ENCODE data around the gene MEG3. TPM values are rescaled to one million over a fixed set of nuclear protein-coding genes. Genes with fewer than 3 reads are reported as not detected.

The MEG3 gene
- polyA plus RNA-seq, 1 donor from 2014 or later: not detected

GRCh38 chr14:100777366-100777817 lies 48.5 kb upstream of the MEG3 start:
- H3K4me3 ChIP-seq (ENCODE audit: low read length): no peak overlapping the region
- H3K4me2 ChIP-seq (ENCODE audit: low read length): no peak overlapping the region
- H3K27me3 ChIP-seq (ENCODE audit: insufficient read depth, low read depth, low read length): no peaks in the 10 kb centered on the region
- no peak overlapping the region for H3K27ac ChIP-seq (ENCODE audit: low read length)
- no peaks in the 10 kb centered on the region for H4K20me1 ChIP-seq (ENCODE audit: insufficient read depth)
- no peak overlapping the region for H3K9ac ChIP-seq (ENCODE audit: low read length)
- H3K9me2 ChIP-seq (ENCODE audit: insufficient read depth, low read length): no peaks in the 10 kb centered on the region
- H2AFZ ChIP-seq (ENCODE audit: low read depth, low read length): no peak overlapping the region
- no peaks in the 10 kb centered on the region for H3F3A ChIP-seq (ENCODE audit: insufficient read depth, low read length, poor library complexity, severe bottlenecking)
- no peaks in the 10 kb centered on the region for H3K9me3 ChIP-seq (ENCODE audit: low read length)
- H3K36me3 ChIP-seq (ENCODE audit: insufficient read depth, low read length): no peaks in the 10 kb centered on the region
- H3K79me2 ChIP-seq (replicated peaks; ENCODE audit: insufficient read depth, low read length): no peaks in the 10 kb centered on the region
- TF ChIP-seq POLR2AphosphoS5 (IDR thresholded peaks at IDR 0.05): no peak
- no peak for TF ChIP-seq EP300 (conservative IDR thresholded peaks at IDR 0.05; ENCODE audit: poor library complexity, severe bottlenecking)
- TF ChIP-seq EZH2 (IDR thresholded peaks at IDR 0.05; ENCODE audit: borderline replicate concordance, insufficient read depth, low read length, poor library complexity, severe bottlenecking): no peak
- no peak for TF ChIP-seq RAD21 (conservative IDR thresholded peaks at IDR 0.05)
- TF ChIP-seq TAF1 (IDR thresholded peaks at IDR 0.05; ENCODE audit: low read depth): no peak
- TF ChIP-seq REST (IDR thresholded peaks at IDR 0.05; ENCODE audit: borderline replicate concordance): no peak
- no peak for TF ChIP-seq CTCF (IDR thresholded peaks at IDR 0.05; ENCODE audit: poor library complexity, severe bottlenecking)

DNA sequence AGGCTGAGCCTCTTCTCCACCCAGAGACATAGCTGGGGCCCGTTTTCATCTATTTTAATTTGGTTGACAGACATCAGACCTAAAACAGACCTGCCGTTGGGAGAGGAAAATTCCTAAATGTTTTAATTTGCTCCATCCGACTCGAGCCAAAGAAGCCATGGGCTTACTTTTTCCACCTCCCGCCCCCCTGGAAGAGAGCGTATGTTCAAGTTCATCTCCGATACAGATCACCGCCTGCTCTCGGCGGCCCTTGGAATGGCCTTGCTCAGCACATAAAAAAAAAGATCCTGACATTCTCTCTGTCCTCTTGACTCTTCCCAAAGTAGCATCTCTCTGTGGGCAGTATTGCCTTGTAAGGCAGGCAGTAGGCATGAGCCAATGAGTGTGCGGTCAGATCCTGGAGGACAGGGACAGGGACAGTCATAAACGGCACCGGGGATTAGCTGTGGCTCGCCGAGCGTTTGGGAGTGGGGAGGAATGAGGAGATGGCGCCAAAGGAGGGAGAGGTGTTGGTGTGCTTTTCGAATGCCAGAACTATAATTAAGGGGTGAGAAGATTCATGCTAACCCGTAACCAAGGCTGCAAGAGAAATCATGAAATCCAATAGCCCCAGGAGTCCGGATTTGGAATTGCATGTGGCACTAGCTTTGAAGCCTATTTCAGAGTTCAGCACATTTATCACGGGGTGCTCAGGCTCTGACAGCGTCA lies 47.9 kb upstream of the MEG3 start:
- TF ChIP-seq EP300 (conservative IDR thresholded peaks at IDR 0.05; ENCODE audit: poor library complexity, severe bottlenecking): no peak
- no peak for TF ChIP-seq EZH2 (IDR thresholded peaks at IDR 0.05; ENCODE audit: borderline replicate concordance, insufficient read depth, low read length, poor library complexity, severe bottlenecking)
- TF ChIP-seq REST (IDR thresholded peaks at IDR 0.05; ENCODE audit: borderline replicate concordance): no peak
- no peak for TF ChIP-seq CTCF (IDR thresholded peaks at IDR 0.05; ENCODE audit: poor library complexity, severe bottlenecking)
- TF ChIP-seq RAD21 (conservative IDR thresholded peaks at IDR 0.05): no peak
- TF ChIP-seq MXI1 (conservative IDR thresholded peaks at IDR 0.05; ENCODE audit: poor library complexity, severe bottlenecking): no peak
- no peak for TF ChIP-seq POLR2AphosphoS5 (IDR thresholded peaks at IDR 0.05)
- no peak for TF ChIP-seq TAF1 (IDR thresholded peaks at IDR 0.05; ENCODE audit: low read depth)
- no peak for TF ChIP-seq SMC3 (conservative IDR thresholded peaks at IDR 0.05; ENCODE audit: poor library complexity)
- Histone ChIP-seq H3K36me3 (ENCODE audit: insufficient read depth, low read length) (no peaks in the 10 kb centered on the region), H3K27me3 (ENCODE audit: insufficient read depth, low read depth, low read length) (no peaks in the 10 kb centered on the region), H3K9ac (ENCODE audit: low read length) (no peak overlapping the region), H4K20me1 (ENCODE audit: insufficient read depth) (no peaks in the 10 kb centered on the region), H2AFZ (ENCODE audit: low read depth, low read length) (no peak overlapping the region), H3K9me2 (ENCODE audit: insufficient read depth, low read length) (no peaks in the 10 kb centered on the region), H3K4me3 (ENCODE audit: low read length) (no peak overlapping the region), H3K27ac (ENCODE audit: low read length) (no peak overlapping the region), H3K79me2 (replicated peaks; ENCODE audit: insufficient read depth, low read length) (no peaks in the 10 kb centered on the region), H3K9me3 (ENCODE audit: low read length) (no peaks in the 10 kb centered on the region), H3K4me2 (ENCODE audit: low read length) (no peak overlapping the region), H3F3A (ENCODE audit: insufficient read depth, low read length, poor library complexity, severe bottlenecking) (no peaks in the 10 kb centered on the region)

Data from neural cell (in vitro differentiated cells).